Colon (tissue), 2 donors: ENCODE results near the gene AKR7A2.

Source experiments
- FAIRE-seq: peaks from 2 replicates; lab custom pipeline; 2012; peaks lifted over from hg19 to GRCh38; lab: Jason Lieb, UNC
- donor health status: control.
- donor health status: control.

AKR7A2 gene

GRCh38 chr1:19325958-19326747, 14.2 kb upstream of the AKR7A2 start:
- FAIRE-seq: no peak

GRCh38 chr1:19325368-19325957, 13.5 kb upstream of the AKR7A2 start:
- FAIRE-seq: no peak

GRCh38 chr1:19324665-19324990, 12.7 kb upstream of the AKR7A2 start:
- no peak for FAIRE-seq

GRCh38 chr1:19323987-19324664, 12.2 kb upstream of the AKR7A2 start:
- no peak for FAIRE-seq

- FAIRE-seq: no peak
Measured at GRCh38 chr1:19322481-19322880, 10.5 kb upstream of the AKR7A2 start.

- FAIRE-seq: no peak
Measured at GRCh38 chr1:19321071-19321470, 9.1 kb upstream of the AKR7A2 start.

- no peak for FAIRE-seq
Measured at GRCh38 chr1:19319196-19319595, 7.3 kb upstream of the AKR7A2 start.

- FAIRE-seq: no peak
Measured at GRCh38 chr1:19317126-19317910, 5.4 kb upstream of the AKR7A2 start.

GRCh38 chr1:19315378-19316198, 3.6 kb upstream of the AKR7A2 start:
- FAIRE-seq: no peak

- FAIRE-seq: no peak
Measured at GRCh38 chr1:19313961-19314882, 2.3 kb upstream of the AKR7A2 start.

GRCh38 chr1:19313636-19313959, 1.7 kb upstream of the AKR7A2 start:
- no peak for FAIRE-seq

GRCh38 chr1:19312782-19313635, 1.1 kb upstream of the AKR7A2 start:
- no peak for FAIRE-seq

GRCh38 chr1:19311503-19311930, 427 bp downstream of the AKR7A2 start:
- FAIRE-seq: no peak

- no peak for FAIRE-seq
Measured at GRCh38 chr1:19310720-19311502, 1.0 kb downstream of the AKR7A2 start.

GRCh38 chr1:19310061-19310460, 1.9 kb downstream of the AKR7A2 start:
- FAIRE-seq: no peak

- FAIRE-seq: no peak
Measured at GRCh38 chr1:19309123-19309813, 2.7 kb downstream of the AKR7A2 start.

GRCh38 chr1:19308509-19308907, 3.4 kb downstream of the AKR7A2 start:
- no peak for FAIRE-seq

GRCh38 chr1:19307794-19308508, 4.0 kb downstream of the AKR7A2 start:
- no peak for FAIRE-seq
